ENCODE results near the gene PDIA6. TPM values are rescaled to one million over a fixed set of nuclear protein-coding genes. Genes with fewer than 3 reads are reported as not detected.

Gene PDIA6
- total and polyA plus RNA-seq, 10 of the 15 experiments (the other 5 are each of a cell fraction or from before 2014, with no cell fraction given) = 148 to 526 (median 209) TPM

DNA sequence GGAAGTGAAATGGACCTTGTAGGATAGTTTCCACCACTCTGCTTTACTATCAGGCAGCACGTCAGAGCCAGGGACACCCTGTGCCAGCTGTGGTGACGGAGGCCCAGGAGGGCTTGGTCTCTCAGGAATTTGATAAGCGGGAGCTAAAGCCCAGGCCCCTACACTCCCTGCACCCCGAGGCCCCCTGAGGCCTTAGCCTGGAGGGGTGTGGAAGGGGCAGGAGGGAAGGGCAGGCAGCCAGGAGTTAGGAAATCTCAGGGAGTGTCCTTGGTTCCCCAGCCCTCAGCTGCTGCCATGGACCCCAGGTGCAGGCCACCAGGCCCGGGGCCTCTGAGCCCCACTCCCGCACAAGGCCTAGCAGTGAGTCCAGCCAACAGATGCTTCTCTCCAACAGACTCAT is 38.2 kb downstream of the PDIA6 start (continued):
- TF ChIP-seq, protein P1, sequence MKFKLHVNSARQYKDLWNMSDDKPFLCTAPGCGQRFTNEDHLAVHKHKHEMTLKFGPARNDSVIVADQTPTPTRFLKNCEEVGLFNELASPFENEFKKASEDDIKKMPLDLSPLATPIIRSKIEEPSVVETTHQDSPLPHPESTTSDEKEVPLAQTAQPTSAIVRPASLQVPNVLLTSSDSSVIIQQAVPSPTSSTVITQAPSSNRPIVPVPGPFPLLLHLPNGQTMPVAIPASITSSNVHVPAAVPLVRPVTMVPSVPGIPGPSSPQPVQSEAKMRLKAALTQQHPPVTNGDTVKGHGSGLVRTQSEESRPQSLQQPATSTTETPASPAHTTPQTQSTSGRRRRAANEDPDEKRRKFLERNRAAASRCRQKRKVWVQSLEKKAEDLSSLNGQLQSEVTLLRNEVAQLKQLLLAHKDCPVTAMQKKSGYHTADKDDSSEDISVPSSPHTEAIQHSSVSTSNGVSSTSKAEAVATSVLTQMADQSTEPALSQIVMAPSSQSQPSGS (IDR thresholded peaks at IDR 0.05; ENCODE audit: low read length) = no peak
- TF ChIP-seq, protein P2, sequence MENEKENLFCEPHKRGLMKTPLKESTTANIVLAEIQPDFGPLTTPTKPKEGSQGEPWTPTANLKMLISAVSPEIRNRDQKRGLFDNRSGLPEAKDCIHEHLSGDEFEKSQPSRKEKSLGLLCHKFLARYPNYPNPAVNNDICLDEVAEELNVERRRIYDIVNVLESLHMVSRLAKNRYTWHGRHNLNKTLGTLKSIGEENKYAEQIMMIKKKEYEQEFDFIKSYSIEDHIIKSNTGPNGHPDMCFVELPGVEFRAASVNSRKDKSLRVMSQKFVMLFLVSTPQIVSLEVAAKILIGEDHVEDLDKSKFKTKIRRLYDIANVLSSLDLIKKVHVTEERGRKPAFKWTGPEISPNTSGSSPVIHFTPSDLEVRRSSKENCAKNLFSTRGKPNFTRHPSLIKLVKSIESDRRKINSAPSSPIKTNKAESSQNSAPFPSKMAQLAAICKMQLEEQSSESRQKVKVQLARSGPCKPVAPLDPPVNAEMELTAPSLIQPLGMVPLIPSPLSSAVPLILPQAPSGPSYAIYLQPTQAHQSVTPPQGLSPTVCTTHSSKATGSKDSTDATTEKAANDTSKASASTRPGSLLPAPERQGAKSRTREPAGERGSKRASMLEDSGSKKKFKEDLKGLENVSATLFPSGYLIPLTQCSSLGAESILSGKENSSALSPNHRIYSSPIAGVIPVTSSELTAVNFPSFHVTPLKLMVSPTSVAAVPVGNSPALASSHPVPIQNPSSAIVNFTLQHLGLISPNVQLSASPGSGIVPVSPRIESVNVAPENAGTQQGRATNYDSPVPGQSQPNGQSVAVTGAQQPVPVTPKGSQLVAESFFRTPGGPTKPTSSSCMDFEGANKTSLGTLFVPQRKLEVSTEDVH (IDR thresholded peaks at IDR 0.05; ENCODE audit: low read depth, partially characterized antibody) = no peak
- TF ChIP-seq SREBF2 (IDR thresholded peaks at IDR 0.05; ENCODE audit: low read length) (no peak), GATAD2B (conservative IDR thresholded peaks at IDR 0.05; ENCODE audit: low read depth) (no peak), ZNF274 (IDR thresholded peaks at IDR 0.05; ENCODE audit: insufficient read depth, insufficient read length) (no peak), WRNIP1 (IDR thresholded peaks at IDR 0.05; ENCODE audit: borderline replicate concordance, low read depth, low read length) (no peak), CBX5 (IDR thresholded peaks at IDR 0.05; ENCODE audit: low read depth) (no peak)

DNA sequence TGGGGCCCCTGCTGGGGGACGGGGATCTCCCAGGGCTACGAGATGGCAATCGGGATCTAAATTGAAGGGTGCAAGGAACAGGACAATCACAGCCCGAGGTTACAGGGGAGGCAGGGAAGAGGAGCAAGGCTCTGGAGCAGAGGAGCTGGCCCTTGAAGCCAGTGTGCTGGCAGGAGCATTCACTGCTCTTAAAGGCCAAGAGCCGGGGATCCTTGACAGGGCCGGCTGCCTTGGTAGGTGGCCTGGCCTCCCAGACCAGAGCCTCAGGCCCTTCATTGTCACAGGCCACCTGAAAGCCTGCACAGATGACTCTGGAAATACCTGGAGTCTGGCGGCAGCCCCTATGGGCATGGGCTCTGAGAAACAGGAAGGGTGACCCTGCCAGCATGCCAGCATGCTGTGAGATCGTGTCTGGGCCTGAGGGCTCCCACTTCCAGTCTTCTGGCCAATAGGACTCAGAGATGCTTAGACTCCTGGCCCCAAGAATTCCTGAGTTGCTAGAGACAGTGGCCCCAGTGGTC is 38.7 kb downstream of the PDIA6 start:
- WGBS (ENCODE audit: insufficient coverage, insufficient replicate concordance, low lambda C conversion rate, missing lambda C conversion rate) = 54% methylated on average over 8 of the region's 8 CpGs
- no peak for DNase-seq (ENCODE audit: low read depth, low spot score)
- intact Hi-C loops (cut with micrococcal nuclease; ENCODE audit: unreplicated experiment) = no loop called here
- H2AFZ ChIP-seq (ENCODE audit: control insufficient read depth, low read depth, low read length) = no peak overlapping the region
- H3K4me3 ChIP-seq = no peak overlapping the region
- ChIA-PET SMC1A (ENCODE audit: uncharacterized antibody, unreplicated experiment) (no interaction called here), CTCF (interaction anchor here (0.6 kb wide), 1 partner anchor 448 kb away, joined by 3 read pairs; no protein-coding TSS in a partner anchor), POLR2A (no interaction called here), RAD21 (ENCODE audit: unreplicated experiment) (no interaction called here)
- FAIRE-seq = no peak
- TF ChIP-seq SMARCA5 (IDR thresholded peaks at IDR 0.05) = no peak
- TF ChIP-seq, protein P3, sequence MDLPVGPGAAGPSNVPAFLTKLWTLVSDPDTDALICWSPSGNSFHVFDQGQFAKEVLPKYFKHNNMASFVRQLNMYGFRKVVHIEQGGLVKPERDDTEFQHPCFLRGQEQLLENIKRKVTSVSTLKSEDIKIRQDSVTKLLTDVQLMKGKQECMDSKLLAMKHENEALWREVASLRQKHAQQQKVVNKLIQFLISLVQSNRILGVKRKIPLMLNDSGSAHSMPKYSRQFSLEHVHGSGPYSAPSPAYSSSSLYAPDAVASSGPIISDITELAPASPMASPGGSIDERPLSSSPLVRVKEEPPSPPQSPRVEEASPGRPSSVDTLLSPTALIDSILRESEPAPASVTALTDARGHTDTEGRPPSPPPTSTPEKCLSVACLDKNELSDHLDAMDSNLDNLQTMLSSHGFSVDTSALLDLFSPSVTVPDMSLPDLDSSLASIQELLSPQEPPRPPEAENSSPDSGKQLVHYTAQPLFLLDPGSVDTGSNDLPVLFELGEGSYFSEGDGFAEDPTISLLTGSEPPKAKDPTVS (IDR thresholded peaks at IDR 0.05; ENCODE audit: low read depth, low read length) = no peak
- no peak for TF ChIP-seq RBBP5 (conservative IDR thresholded peaks at IDR 0.05)
- no peak for TF ChIP-seq YBX1 (IDR thresholded peaks at IDR 0.05)
- peaks cover 2 to 10% of the 10 kb centered on the region in 2 experiments; a peak in 3 of 4 replicates for H3K36me3 ChIP-seq (ENCODE audit: control insufficient read depth in 2 of 2, insufficient read depth in 2 of 2, low read length in 1 of 2)
- H3K9me3 ChIP-seq (replicated peaks; ENCODE audit: control insufficient read depth, insufficient read depth, low read length) = no peaks in the 10 kb centered on the region
- H4K20me1 ChIP-seq (ENCODE audit: control insufficient read depth, insufficient read depth) = no peaks in the 10 kb centered on the region
- H3K4me1 ChIP-seq (ENCODE audit: control insufficient read depth, insufficient read depth, low read length) = no peaks in the 10 kb centered on the region
- H3K27ac ChIP-seq (ENCODE audit: control insufficient read depth, insufficient read depth) = no peak overlapping the region
- H3K27me3 ChIP-seq (replicated peaks in 1 of 2; ENCODE audit: control insufficient read depth in 2 of 2, insufficient read depth in 2 of 2, low read length in 1 of 2) = no peaks in the 10 kb centered on the region; a peak in 1 of 4 replicates
- H3K4me2 ChIP-seq (ENCODE audit: control insufficient read depth, insufficient read depth) = no peak overlapping the region
- ATAC-seq = no peak
- BruUV-seq (replicated peaks) = no TSS peak
- no peaks in the 10 kb centered on the region for H3K79me2 ChIP-seq (ENCODE audit: control insufficient read depth, insufficient read depth, low read length)
- in situ Hi-C loops (cut with MboI) = no loop called here
- H3K9ac ChIP-seq (ENCODE audit: control insufficient read depth, insufficient read depth, low read length) = no peak overlapping the region

Data from GM12878 (cell line).